Bronchial epithelial cell (primary cell): Measurements from ENCODE around the gene ATRNL1. TPM values are rescaled to one million over a fixed set of nuclear protein-coding genes. Genes with fewer than 3 reads are reported as not detected.
A peak's percentile ranks its signal among the peaks of the same experiment; 100 is the strongest.

Source experiments
- DNase-seq: peaks from one replicate; pipeline ENCODE4 v3.0.0-alpha.2; 2010; ENCODE audit warnings: low read depth
- FAIRE-seq: peaks from 2 replicates; lab custom pipeline; 2011; peaks lifted over from hg19 to GRCh38; lab: Jason Lieb, UNC
- H3K27me3 ChIP-seq: 2 replicates; pipeline ENCODE4 v1.5.1; 2011; ENCODE audit warnings: low read length; ENCODE audit not compliant: control insufficient read depth, insufficient read depth
- H3K36me3 ChIP-seq: 2 replicates; pipeline ENCODE4 v1.5.1; 2011; ENCODE audit warnings: low read length; ENCODE audit not compliant: control insufficient read depth, insufficient read depth
- H3K4me3 ChIP-seq: 2 replicates; pipeline ENCODE4 v1.5.1; 2011; ENCODE audit warnings: mild to moderate bottlenecking, low read depth, low read length, control low read depth
- CTCF ChIP-seq: IDR thresholded peaks from 2 replicates; pipeline ENCODE4 v1.5.1; 2011; ENCODE audit warnings: mild to moderate bottlenecking, moderate library complexity, low read length, control low read depth, inconsistent platforms; ENCODE audit not compliant: insufficient read depth, severe bottlenecking
- total RNA-seq: library from RNA; depleted of rRNA; stranded (reverse); fragments of >200 nt; gene quantifications from 2 replicates; pipeline ENCODE4 v1.2.1, GENCODE V29; 2014

The ATRNL1 gene
- total RNA-seq, 1 donor from 2014 or later, result 0.53 TPM

GRCh38 chr10:115141254-115141653, 48.1 kb downstream of the ATRNL1 start:
- no peak for TF ChIP-seq CTCF
- FAIRE-seq (no peak), DNase-seq (peak; percentile 30)
- no peaks in the 10 kb centered on the region for H3K36me3 ChIP-seq
- H3K27me3 ChIP-seq, result no peaks in the 10 kb centered on the region
- no peak overlapping the region for H3K4me3 ChIP-seq

- Histone ChIP-seq H3K36me3 (no peaks in the 10 kb centered on the region), H3K4me3 (no peak overlapping the region), H3K27me3 (no peaks in the 10 kb centered on the region)
- FAIRE-seq, result no peak
- no peak for TF ChIP-seq CTCF
- no peak for DNase-seq
Measured at GRCh38 chr10:115157357-115157756, 64.2 kb downstream of the ATRNL1 start.

GRCh38 chr10:115163129-115163528, 70.0 kb downstream of the ATRNL1 start:
- no peak for FAIRE-seq
- TF ChIP-seq CTCF, result no peak
- no peak for DNase-seq
- no peak overlapping the region for H3K4me3 ChIP-seq
- no peaks in the 10 kb centered on the region for H3K36me3 ChIP-seq
- no peaks in the 10 kb centered on the region for H3K27me3 ChIP-seq

- DNase-seq (no peak), FAIRE-seq (no peak)
- H3K4me3 ChIP-seq, result no peak overlapping the region
- no peaks in the 10 kb centered on the region for H3K27me3 ChIP-seq
- TF ChIP-seq CTCF, result no peak
- H3K36me3 ChIP-seq, result no peaks in the 10 kb centered on the region
Measured at GRCh38 chr10:115164220-115164619, 71.1 kb downstream of the ATRNL1 start.

GRCh38 chr10:115167751-115168150, 74.6 kb downstream of the ATRNL1 start:
- DNase-seq, result no peak
- Histone ChIP-seq H3K36me3 (no peaks in the 10 kb centered on the region), H3K27me3 (no peaks in the 10 kb centered on the region), H3K4me3 (no peak overlapping the region)
- FAIRE-seq, result no peak
- no peak for TF ChIP-seq CTCF

- no peak overlapping the region for H3K4me3 ChIP-seq
- H3K27me3 ChIP-seq, result no peaks in the 10 kb centered on the region
- no peaks in the 10 kb centered on the region for H3K36me3 ChIP-seq
- FAIRE-seq, result no peak
- peak; percentile 24 for DNase-seq
- no peak for TF ChIP-seq CTCF
Measured at GRCh38 chr10:115171392-115171960, 78.3 kb downstream of the ATRNL1 start.
